NCI-H226 (cell line): Measurements from ENCODE around the gene PCYOX1L.

Experiments used
- DNase-seq: peaks from one replicate; pipeline ENCODE4 v3.0.0-alpha.2; 2015

PCYOX1L gene

GRCh38 chr5:149338364-149338763 lies 19.5 kb upstream of the PCYOX1L start:
- DNase-seq, result no peak

GRCh38 chr5:149340920-149341319 lies 16.9 kb upstream of the PCYOX1L start:
- no peak for DNase-seq

- DNase-seq, result no peak
Measured at GRCh38 chr5:149341876-149342275, 16.0 kb upstream of the PCYOX1L start.

DNA sequence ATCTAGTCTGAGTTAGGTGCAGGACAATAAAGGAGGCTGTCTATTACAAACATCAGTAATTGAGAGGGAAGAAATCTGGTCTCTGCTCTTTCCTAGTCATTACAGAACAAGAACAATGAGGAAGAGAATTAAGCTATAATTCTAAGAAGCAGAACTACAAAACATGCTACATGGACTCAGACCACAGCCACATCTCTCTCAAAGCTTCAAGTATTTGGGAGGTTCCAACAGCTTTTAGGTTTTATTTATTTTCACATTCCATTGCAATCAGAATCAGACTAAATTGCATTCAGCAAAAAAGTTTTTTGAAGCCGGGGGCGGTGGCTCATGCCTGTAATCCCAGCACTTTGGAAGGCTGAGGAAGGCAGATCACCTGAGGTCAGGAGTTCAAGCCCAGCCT lies 13.7 kb upstream of the PCYOX1L start:
- DNase-seq, result no peak

DNA sequence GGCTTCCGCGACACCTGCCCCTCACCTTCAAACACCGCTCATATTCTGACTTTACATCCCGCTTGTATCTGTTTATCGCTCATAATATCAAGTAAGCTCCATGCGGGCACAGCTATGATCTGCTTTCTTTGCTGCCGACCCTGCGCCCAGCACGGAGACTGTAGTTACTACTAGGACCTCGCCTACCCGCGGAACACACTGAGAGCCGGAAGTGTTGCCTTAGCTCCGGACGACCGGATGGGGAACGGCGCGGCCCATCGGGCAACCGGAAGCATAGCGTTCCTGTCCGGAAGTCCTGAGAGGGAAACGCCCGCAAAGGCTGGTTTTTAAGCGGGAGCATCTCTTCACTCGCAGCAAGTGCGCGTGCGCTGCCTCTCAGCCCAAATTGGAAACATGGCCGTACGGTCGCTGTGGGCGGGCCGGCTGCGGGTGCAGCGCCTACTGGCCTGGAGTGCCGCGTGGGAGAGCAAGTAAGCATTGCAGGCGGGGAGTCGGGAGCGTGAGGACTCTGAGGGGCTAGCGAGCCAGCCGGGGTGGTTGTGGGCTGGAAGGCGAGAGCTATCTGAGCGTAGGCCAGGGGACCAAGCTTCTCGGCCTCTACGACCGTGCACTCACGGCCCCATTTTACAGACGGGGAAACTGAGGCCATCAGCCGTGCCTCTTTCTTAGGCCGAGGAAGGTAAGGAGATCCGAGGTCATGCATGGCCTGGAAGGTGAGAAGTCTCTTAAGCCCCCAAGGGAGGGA lies 12.5 kb upstream of the PCYOX1L start, which contains the start of gene GRPEL2:
TSS of gene GRPEL2 (plus strand) at position 353 of the 745 bp plus-strand sequence. CDS start at position 394, 41 bp downstream.
- peak; percentile 98 for DNase-seq

DNA sequence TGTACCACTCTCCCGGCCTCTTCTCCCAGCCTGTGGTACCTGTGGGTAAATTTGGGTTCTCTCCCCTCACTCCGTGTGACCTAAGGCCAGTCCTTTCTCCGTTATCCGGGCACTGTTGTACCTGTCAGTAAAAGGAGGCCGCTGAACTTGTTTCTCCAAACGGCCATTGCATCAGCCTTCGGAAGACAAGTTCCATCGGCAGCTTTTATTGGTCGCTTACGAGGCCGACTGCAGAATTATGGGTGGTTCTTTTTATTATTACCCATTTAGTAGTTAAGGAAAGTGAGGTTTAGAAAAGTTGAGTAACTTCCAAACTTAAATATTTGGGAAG lies 12.0 kb upstream of the PCYOX1L start:
- no peak for DNase-seq

DNA sequence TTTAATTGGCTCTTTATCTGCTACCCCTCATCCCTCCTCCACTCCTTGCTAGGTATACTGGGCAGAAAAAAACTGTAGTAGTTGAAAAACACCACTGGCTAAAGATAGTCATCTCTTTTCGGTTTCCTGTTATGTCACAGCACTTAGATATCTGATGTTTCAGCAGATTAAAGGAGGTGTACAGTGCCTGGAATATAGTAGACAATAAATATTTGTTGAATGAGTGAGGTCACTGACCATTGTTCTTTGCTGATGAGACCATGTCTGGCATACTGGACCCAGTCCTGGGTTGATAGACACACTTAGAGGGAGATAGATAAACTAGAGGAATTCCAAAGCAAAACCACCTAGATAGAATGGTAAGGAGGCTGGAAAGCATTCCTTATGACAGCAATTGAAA lies 9.3 kb upstream of the PCYOX1L start:
- no peak for DNase-seq

DNA sequence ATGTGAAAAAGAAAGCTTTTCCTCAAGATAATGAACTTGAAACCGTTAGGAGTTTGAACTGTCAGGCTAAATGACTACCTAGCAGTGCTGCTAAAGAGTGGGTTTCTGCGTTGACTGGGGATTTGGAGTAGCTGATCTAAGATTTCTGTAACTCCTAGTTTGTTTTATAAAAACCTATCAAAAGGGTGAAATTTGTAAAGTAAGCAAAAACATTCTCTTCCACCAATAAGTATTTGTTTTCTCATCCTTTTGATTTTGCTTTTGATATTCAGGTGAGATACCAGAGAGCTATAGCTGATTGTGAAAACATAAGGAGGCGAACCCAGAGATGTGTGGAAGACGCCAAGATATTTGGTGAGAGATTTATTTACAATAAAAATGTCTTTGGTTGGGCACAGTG lies 8.5 kb upstream of the PCYOX1L start:
- no peak for DNase-seq

DNA sequence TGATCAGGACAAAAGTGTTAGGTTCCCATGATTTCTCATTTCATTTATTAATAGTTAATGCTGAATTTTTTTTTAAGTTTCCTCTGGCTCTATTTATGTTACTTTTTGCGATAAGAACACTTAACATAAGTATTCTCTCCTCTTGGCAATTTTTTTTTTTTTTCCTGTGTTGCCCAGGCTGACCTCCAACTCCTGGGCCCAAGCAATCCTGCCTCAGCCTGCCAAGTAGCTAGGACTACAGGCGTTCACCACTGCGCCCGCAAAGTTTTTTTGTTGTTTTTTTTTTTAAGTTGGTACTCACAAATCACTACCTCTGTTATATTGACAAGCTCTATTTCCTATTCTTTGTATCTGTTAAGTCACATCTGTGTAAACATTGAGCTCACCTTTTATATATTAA lies 5.7 kb upstream of the PCYOX1L start:
- no peak for DNase-seq

DNA sequence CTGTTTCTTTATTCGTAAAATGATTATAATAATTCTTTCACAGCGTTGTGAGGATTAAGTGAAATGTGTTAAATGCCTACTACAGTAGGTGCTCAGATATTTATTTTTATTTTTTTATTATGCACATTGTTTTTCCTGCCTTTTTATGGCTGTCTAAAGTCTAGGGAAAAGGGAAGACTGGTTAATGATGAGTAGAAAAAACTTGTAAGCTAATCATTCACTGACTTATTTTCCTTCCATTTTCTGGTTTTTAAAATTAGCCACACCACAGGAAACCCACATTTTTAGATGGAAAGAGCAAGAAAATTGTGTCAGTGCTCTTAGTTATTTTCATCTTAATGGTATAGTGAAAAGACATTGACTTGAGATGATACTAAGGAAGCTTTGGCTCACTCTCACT lies 3.9 kb upstream of the PCYOX1L start:
- no peak for DNase-seq

GRCh38 chr5:149355688-149356087 lies 2.2 kb upstream of the PCYOX1L start:
- DNase-seq, result no peak

GRCh38 chr5:149356391-149356790 lies 1.5 kb upstream of the PCYOX1L start:
- no peak for DNase-seq

DNA sequence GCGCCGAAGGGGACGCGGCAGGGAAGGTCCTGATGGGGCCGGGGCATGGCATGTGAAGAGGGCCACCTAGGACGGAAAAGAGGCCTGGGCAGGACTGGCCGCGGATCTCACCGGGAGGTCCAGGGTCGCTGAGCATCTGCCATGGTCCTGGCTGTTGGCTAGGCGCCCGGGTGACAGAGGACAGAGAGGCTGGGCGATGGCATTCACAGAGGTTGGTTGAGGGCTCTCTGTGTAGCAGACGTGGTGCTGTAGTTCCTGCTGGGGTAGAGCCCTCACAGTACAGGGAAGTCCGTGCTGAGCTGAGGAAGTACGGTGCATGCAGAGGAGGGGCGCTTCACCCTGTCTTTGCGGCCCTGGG lies 427 bp downstream of the PCYOX1L start:
- no peak for DNase-seq

GRCh38 chr5:149358868-149359495 lies 1.1 kb downstream of the PCYOX1L start:
- no peak for DNase-seq

GRCh38 chr5:149360272-149360671 lies 2.4 kb downstream of the PCYOX1L start:
- DNase-seq, result no peak

DNA sequence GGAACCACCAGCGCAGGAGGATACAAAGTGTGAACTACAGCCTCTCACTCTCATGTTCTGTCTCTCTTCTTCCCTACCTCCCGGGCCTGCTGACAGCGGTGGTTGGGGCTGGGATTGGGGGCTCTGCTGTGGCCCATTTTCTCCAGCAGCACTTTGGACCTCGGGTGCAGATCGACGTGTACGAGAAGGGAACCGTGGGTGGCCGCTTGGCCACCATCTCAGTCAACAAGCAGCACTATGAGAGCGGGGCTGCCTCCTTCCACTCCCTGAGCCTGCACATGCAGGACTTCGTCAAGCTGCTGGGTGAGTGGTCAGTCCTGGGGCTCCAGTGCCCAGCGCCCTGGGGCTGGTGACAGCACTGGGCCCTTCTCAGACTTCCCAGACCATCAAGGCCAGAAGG lies 4.7 kb downstream of the PCYOX1L start:
- no peak for DNase-seq

DNA sequence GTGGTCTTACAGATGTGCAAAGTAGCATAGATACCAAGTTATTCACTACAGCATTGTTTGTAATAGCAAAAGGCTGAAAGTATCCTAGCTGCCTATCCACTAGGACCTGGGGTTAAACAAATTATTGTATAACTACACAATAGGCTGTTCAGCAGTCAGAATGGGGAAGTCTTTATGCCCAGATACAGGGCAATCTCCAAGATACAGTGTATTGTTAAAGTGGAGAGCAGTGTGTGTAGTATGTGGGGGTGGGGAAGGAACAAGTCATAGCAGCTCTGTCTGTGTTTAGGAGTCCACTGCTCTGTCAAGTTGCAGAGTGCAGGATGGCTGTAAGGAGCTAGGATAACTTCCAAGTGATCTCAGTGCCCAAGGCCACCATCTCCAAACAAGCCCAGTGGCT lies 5.5 kb downstream of the PCYOX1L start:
- no peak for DNase-seq

GRCh38 chr5:149363936-149364335 lies 6.1 kb downstream of the PCYOX1L start:
- no peak for DNase-seq

GRCh38 chr5:149364719-149365118 lies 6.9 kb downstream of the PCYOX1L start:
- DNase-seq, result no peak

- no peak for DNase-seq
Measured at GRCh38 chr5:149365418-149365817, 7.6 kb downstream of the PCYOX1L start.

DNA sequence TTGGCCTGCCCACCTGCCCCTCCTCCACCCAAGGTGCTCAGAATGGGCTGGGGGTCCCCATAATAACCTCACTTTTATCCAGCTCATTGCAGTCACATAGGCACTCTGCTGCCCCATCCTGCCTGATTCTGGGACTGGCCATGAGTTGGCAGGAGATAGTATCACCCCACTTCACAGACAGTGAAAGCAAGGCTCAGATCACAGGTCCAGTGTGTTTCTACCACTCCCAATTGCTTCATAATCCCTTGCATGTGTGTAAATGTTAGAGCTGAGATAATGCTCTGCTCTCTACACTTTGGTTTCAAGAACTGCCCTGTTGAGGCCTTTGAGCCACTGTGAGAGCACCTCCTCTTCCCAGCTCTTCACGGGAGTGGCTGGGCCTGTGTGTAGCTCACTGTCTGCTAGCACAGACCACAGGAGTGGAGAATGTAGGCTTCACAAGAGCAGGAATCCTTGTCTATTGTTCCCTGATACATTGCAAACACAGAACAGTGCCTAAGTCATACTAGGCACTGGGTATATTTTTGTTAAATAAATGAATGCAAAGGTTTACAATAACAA lies 8.4 kb downstream of the PCYOX1L start:
- DNase-seq, result no peak

DNA sequence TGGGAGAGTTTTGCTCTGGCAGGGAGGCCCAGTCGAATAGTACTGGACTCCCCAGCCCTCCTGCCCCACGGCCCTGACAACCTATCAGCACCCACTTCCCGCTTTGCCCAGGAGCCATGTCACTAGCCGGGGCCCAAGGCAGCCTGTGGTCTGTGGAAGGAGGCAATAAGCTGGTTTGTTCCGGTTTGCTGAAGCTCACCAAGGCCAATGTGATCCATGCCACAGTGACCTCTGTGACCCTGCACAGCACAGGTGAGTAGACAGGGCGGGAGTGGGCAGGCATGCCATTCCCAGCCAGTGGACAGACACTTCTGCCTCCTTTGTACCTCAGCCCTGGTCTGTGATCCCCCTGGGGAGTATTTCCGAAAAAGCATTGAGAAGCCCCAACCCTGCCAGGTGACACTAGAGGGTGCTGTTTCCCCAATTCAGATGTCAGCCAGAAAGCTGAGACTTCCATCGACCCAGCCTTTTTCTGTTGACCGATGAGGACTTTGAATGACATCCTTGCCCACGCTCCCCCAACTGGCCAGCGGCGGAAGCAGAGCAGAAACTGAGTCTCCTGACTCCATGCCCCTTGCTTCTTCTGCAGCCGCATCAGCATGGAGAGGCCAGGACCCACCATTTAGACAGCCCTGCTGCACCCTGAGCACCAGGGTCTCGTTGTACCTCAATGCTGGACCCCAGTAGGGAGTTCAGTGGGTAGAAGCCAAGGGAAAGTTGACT lies 9.6 kb downstream of the PCYOX1L start:
- peak; percentile 21 for DNase-seq

- DNase-seq, result no peak
Measured at GRCh38 chr5:149367972-149368645, 10.3 kb downstream of the PCYOX1L start.
